Stimulated activated naive CD8-positive, alpha-beta T cell treated with anti-CD3 and anti-CD28 coated beads, Interleukin-15, Interleukin-2, amounts not matched to agents 100 ng/mL and 50 ng/mL, for 24 hours (primary cell): ENCODE data around the gene EXOSC6.
"Not testable (repeated sequence)": the region's sequence is repeated elsewhere in the genome, so short reads cannot be mapped to it uniquely, and the experiment has no call there.

Experiments
- H3K27ac Mint-ChIP-seq: one replicate; pipeline ENCODE4 v1.8.0; 2021; ENCODE audit warnings: mild to moderate bottlenecking, mixed read lengths
- H3K27me3 Mint-ChIP-seq: one replicate; pipeline ENCODE4 v1.8.0; 2021; ENCODE audit warnings: mixed read lengths
- H3K36me3 Mint-ChIP-seq: one replicate; pipeline ENCODE4 v1.8.0; 2021; ENCODE audit warnings: low read depth, mixed read lengths
- H3K4me1 Mint-ChIP-seq: one replicate; pipeline ENCODE4 v1.8.0; 2021; ENCODE audit warnings: low read depth, mixed read lengths
- H3K4me3 Mint-ChIP-seq: one replicate; pipeline ENCODE4 v1.8.0; 2021; ENCODE audit warnings: mild to moderate bottlenecking, mixed read lengths
- H3K9me3 Mint-ChIP-seq: one replicate; pipeline ENCODE4 v1.8.0; 2021; ENCODE audit warnings: mixed read lengths

The EXOSC6 gene

DNA sequence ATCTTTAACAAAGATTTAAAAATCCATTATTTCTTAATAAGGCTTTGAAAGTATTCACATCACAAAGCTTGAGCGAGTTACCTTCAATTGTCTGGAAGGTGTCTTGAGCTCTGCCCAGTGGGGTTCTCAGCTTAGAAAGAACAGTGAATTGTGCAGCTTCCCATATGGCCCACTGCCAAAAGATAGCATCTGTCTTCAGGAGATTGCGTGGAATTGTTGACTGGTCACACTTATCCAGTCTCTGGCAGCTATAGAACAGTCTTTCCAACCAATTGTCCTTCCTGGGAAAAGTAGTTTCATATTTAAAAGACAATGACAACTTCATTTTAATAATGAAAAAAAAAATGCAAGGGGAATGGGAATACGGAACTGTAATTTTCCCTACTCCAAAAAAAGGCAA, 19.9 kb downstream of the EXOSC6 start:
- not testable (repeated sequence) for H3K27ac Mint-ChIP-seq, H3K4me1 Mint-ChIP-seq, H3K4me3 Mint-ChIP-seq, H3K9me3 Mint-ChIP-seq, H3K27me3 Mint-ChIP-seq
- H3K36me3 Mint-ChIP-seq: peaks cover 25% of the 10 kb centered on the region

GRCh38 chr16:70226024-70226423, 25.7 kb downstream of the EXOSC6 start:
- not testable (repeated sequence) for H3K27ac Mint-ChIP-seq, H3K4me3 Mint-ChIP-seq, H3K9me3 Mint-ChIP-seq, H3K4me1 Mint-ChIP-seq, H3K27me3 Mint-ChIP-seq
- H3K36me3 Mint-ChIP-seq: peaks cover 37% of the 10 kb centered on the region

- not testable (repeated sequence) for H3K4me3 Mint-ChIP-seq, H3K27ac Mint-ChIP-seq, H3K9me3 Mint-ChIP-seq, H3K4me1 Mint-ChIP-seq, H3K27me3 Mint-ChIP-seq
- H3K36me3 Mint-ChIP-seq: peaks cover 37% of the 10 kb centered on the region
These were observed 26.3 kb downstream of the EXOSC6 start for GRCh38 chr16:70225430-70225829.

DNA sequence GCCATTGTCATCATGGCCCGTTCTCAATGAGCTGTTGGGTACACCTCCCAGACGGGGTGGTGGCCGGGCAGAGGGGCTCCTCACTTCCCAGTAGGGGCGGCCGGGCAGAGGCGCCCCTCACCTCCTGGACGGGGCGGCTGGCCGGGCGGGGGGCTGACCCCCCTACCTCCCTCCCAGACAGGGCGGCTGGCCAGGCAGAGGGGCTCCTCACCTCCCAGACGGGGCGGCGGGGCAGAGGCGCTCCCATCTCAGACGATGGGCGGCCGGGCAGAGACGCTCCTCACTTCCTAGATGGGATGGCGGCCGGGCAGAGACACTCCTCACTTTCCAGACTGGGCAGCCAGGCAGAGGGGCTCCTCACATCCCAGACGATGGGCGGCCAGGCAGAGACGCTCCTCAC, 27.1 kb downstream of the EXOSC6 start:
- H3K27ac Mint-ChIP-seq, H3K4me3 Mint-ChIP-seq, H3K4me1 Mint-ChIP-seq, H3K27me3 Mint-ChIP-seq, H3K9me3 Mint-ChIP-seq: not testable (repeated sequence)
- peaks cover 39% of the 10 kb centered on the region for H3K36me3 Mint-ChIP-seq

GRCh38 chr16:70223971-70224513, 27.7 kb downstream of the EXOSC6 start:
- not testable (repeated sequence) for H3K27ac Mint-ChIP-seq

DNA sequence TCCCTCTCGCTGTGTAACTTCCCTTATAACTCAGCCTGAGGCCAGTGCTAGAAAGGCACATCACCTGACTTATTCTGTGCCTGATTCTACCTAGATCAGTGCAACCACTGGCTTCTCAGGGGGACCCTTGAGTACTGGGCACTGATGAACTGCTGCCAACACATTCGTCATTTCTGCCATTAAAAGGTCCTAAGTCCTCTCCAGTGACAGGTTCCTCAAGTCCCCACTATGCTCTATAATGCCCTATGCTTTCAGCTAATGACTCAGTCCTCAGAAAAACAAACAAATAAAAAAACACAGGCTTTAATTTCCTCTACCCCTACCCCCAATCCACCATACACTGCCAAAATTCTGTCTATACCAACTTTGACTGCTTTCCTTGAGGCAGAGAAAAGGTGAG, 28.5 kb downstream of the EXOSC6 start:
- not testable (repeated sequence) for H3K27ac Mint-ChIP-seq, H3K4me1 Mint-ChIP-seq, H3K4me3 Mint-ChIP-seq, H3K27me3 Mint-ChIP-seq, H3K9me3 Mint-ChIP-seq
- H3K36me3 Mint-ChIP-seq: peaks cover 40% of the 10 kb centered on the region

More at GRCh38 chr16:70223971-70224513, 27.7 kb downstream of the EXOSC6 start:
- not testable (repeated sequence) for H3K9me3 Mint-ChIP-seq, H3K4me3 Mint-ChIP-seq, H3K27me3 Mint-ChIP-seq, H3K4me1 Mint-ChIP-seq
- peaks cover 42% of the 10 kb centered on the region for H3K36me3 Mint-ChIP-seq

DNA sequence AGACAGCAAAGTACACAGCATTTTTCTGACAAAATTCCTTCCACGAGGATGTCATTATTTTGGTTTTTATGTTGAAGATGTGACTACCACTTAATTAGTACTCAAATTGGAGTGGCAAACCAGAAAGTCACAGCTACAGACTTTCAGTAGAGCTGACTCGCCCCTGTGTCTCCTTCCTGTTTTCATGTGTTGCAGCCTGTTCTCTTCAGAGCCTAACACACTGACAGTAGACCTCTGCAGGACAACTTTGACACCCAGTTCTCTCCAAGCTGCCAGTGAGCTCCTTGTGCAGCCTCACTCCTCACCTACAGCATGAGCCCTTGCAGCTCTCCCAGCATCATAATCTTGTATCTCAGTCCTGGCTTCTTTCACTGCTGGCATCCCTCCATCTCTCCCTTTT, 29.2 kb downstream of the EXOSC6 start:
- H3K9me3 Mint-ChIP-seq, H3K4me3 Mint-ChIP-seq, H3K4me1 Mint-ChIP-seq, H3K27me3 Mint-ChIP-seq: not testable (repeated sequence)
- peak overlapping the region; percentile 43 for H3K27ac Mint-ChIP-seq
- peaks cover 36% of the 10 kb centered on the region for H3K36me3 Mint-ChIP-seq

DNA sequence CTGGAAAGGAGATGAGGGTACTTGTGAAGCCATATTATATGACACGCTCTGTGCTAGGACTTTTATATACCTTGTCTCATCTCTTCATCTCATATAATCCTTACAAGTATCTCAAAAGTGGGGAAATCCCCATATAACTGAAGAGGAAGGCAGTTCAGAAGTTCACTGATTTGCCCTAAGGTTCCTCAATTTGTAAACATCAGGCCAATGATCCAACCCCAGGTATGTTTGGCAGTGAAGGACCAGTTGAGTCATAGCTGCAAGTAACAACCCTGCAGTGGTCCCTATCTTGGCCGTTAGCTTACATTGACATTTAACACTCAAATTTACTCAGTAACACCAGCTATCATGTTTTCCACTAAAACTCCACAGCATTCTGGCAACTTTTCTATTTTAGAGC, 33.2 kb downstream of the EXOSC6 start:
- peaks cover 28% of the 10 kb centered on the region for H3K36me3 Mint-ChIP-seq
- H3K4me3 Mint-ChIP-seq, H3K27me3 Mint-ChIP-seq, H3K4me1 Mint-ChIP-seq, H3K9me3 Mint-ChIP-seq, H3K27ac Mint-ChIP-seq: not testable (repeated sequence)

- H3K4me1 Mint-ChIP-seq, H3K27ac Mint-ChIP-seq, H3K27me3 Mint-ChIP-seq, H3K4me3 Mint-ChIP-seq, H3K9me3 Mint-ChIP-seq: not testable (repeated sequence)
- H3K36me3 Mint-ChIP-seq: peaks cover 18% of the 10 kb centered on the region
These were observed 45.4 kb downstream of the EXOSC6 start for GRCh38 chr16:70206382-70206781.

GRCh38 chr16:70204668-70205405, 46.9 kb downstream of the EXOSC6 start:
- peaks cover 14% of the 10 kb centered on the region for H3K36me3 Mint-ChIP-seq
- H3K4me1 Mint-ChIP-seq, H3K9me3 Mint-ChIP-seq, H3K4me3 Mint-ChIP-seq, H3K27me3 Mint-ChIP-seq, H3K27ac Mint-ChIP-seq: not testable (repeated sequence)

GRCh38 chr16:70204010-70204409, 47.7 kb downstream of the EXOSC6 start:
- H3K27ac Mint-ChIP-seq, H3K9me3 Mint-ChIP-seq, H3K4me3 Mint-ChIP-seq, H3K4me1 Mint-ChIP-seq, H3K36me3 Mint-ChIP-seq, H3K27me3 Mint-ChIP-seq: not testable (repeated sequence)

DNA sequence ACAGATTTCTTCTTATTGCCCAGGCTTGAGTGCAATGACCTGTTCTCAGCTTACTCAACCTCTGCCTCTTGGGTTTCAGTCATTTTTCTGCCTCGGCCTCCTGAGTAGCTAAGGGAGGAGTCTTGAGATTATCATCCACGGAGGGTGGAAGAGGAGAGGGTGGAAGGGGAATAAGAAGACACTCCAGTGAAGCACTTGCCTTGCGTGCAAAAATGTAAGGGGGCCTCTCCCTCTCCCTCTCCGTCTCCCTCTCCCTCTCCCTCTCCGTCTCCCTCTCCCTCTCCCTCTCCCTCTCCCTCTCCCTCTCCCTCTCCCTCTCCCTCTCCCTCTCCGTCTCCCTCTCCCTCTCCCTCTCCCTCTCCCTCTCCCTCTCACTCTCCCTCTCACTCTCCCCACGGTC, 48.2 kb downstream of the EXOSC6 start:
- H3K27ac Mint-ChIP-seq, H3K27me3 Mint-ChIP-seq, H3K36me3 Mint-ChIP-seq, H3K4me3 Mint-ChIP-seq, H3K9me3 Mint-ChIP-seq, H3K4me1 Mint-ChIP-seq: not testable (repeated sequence)

- H3K27ac Mint-ChIP-seq, H3K4me1 Mint-ChIP-seq, H3K9me3 Mint-ChIP-seq, H3K27me3 Mint-ChIP-seq, H3K4me3 Mint-ChIP-seq, H3K36me3 Mint-ChIP-seq: not testable (repeated sequence)
These were observed 51.7 kb downstream of the EXOSC6 start for GRCh38 chr16:70200063-70200462.

DNA sequence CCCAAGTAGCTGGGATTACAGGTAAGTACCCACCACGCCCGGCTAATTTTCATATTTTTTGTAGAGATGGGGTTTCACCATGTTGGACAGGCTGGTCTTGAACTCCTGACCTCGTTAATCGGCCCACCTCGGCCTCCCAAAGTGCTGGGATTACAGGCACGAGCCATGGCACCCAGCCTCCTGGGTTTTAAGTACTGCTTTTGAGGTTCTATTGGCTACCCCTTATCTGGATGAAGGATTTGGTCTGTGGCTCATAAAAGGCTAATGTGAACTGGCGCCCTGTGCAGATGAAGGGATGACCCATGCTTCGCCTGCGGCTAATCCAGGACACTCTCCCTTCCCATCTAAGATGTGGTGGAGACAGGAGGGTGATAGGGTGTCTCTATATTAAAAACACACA, 52.6 kb downstream of the EXOSC6 start:
- not testable (repeated sequence) for H3K9me3 Mint-ChIP-seq, H3K4me1 Mint-ChIP-seq

DNA sequence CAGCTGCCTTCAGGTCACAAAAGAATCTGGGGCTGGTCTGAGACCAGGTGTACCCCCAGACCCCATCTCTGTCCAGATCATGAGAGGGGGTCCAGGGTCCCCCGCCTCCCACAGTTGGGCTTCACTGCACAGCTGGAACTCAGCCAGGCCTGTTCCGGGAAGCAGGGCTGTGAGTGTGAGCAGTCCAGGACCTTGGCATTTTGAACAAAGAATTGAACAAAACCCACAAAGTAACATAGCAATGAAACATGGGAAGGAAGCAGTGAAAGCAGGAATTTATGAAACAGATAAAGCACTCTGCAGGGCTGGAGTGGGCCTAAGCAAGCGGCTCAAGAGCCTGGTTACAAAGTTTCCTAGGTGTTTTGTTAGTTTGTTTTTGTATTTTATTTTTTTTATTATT, 53.1 kb downstream of the EXOSC6 start:
- H3K27ac Mint-ChIP-seq, H3K9me3 Mint-ChIP-seq, H3K27me3 Mint-ChIP-seq, H3K4me1 Mint-ChIP-seq, H3K4me3 Mint-ChIP-seq, H3K36me3 Mint-ChIP-seq: not testable (repeated sequence)

More for the DNA sequence above, 52.6 kb downstream of the EXOSC6 start:
- H3K27ac Mint-ChIP-seq, H3K4me3 Mint-ChIP-seq, H3K36me3 Mint-ChIP-seq, H3K27me3 Mint-ChIP-seq: not testable (repeated sequence)

DNA sequence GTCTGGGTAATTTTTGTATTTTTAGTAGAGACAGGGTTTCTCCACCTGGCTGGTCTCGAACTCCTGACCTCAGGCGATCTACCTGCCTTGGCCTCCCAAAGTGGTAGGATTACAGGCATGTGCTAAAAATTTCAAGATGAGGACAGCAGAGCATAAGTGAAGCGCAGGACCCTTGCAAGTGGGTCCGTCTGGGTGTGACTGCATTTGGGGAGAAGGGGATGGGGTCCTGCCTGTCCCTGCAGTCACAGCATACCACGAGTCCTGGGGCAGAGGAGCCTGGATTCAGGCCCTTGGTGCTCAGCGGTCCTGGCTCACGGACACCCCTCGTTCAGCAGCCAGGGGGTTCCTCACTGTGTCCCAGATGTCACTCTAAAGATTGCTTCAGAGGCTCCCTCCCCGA, 53.5 kb downstream of the EXOSC6 start:
- not testable (repeated sequence) for H3K36me3 Mint-ChIP-seq, H3K27me3 Mint-ChIP-seq, H3K4me1 Mint-ChIP-seq, H3K27ac Mint-ChIP-seq, H3K4me3 Mint-ChIP-seq, H3K9me3 Mint-ChIP-seq
